Measurements from ENCODE around the gene CDC73.
"Not testable (repeated sequence)": the region's sequence is repeated elsewhere in the genome, so short reads cannot be mapped to it uniquely, and the experiment has no call there.

DNA sequence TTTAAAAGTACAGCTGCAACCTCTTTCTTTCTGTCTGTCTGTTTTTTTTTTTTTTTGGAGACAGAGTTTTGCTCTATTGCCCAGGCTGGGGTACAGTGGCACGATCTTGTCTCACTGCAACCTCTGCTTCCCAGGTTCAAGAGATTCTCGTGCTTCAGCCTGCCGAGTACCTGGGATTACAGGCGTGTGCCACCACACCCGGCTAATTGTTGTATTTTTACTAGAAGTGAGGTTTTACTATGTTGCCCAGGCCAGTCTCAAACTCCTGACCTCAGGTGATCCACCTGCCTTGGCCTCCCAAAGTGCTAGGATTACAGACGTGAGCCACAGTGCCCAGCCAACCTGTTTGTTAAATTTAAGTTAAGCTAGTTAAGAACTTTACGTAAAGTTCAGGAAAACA lies 67.1 kb downstream of the CDC73 start:
- TF ChIP-seq, protein P1, sequence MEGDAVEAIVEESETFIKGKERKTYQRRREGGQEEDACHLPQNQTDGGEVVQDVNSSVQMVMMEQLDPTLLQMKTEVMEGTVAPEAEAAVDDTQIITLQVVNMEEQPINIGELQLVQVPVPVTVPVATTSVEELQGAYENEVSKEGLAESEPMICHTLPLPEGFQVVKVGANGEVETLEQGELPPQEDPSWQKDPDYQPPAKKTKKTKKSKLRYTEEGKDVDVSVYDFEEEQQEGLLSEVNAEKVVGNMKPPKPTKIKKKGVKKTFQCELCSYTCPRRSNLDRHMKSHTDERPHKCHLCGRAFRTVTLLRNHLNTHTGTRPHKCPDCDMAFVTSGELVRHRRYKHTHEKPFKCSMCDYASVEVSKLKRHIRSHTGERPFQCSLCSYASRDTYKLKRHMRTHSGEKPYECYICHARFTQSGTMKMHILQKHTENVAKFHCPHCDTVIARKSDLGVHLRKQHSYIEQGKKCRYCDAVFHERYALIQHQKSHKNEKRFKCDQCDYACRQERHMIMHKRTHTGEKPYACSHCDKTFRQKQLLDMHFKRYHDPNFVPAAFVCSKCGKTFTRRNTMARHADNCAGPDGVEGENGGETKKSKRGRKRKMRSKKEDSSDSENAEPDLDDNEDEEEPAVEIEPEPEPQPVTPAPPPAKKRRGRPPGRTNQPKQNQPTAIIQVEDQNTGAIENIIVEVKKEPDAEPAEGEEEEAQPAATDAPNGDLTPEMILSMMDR (IDR thresholded peaks at IDR 0.05), result not testable (repeated sequence)
- not testable (repeated sequence) for TF ChIP-seq POLR2A (IDR thresholded peaks at IDR 0.05)

Data from transverse colon (tissue), 3 donors.